Smooth muscle cell (in vitro differentiated cells): ENCODE measurements around the gene HUNK. TPM values are rescaled to one million over a fixed set of nuclear protein-coding genes. Genes with fewer than 3 reads are reported as not detected.
A peak's percentile ranks its signal among the peaks of the same experiment; 100 is the strongest.

ENCODE experiments used
- DNase-seq: peaks from one replicate; lab custom pipeline; 2025; ENCODE audit not compliant: unreplicated experiment; lab: John Stamatoyannopoulos, UW
- H2AFZ ChIP-seq: fragments of 200-600 bp; sonication (generic); 2 replicates; pipeline ENCODE4 v1.6.0; 2016; ENCODE audit warnings: antibody characterized with exemption, low read depth, mild to moderate bottlenecking
- H3F3A ChIP-seq: fragments of 200-600 bp; sonication (generic); 2 replicates; pipeline ENCODE4 v1.6.0; 2017; ENCODE audit warnings: antibody characterized with exemption, low read depth
- H3K27ac ChIP-seq: fragments of 200-600 bp; sonication (generic); 2 replicates; pipeline ENCODE4 v1.5.1; 2016; ENCODE audit warnings: low read depth, mild to moderate bottlenecking
- H3K27me3 ChIP-seq: fragments of 200-600 bp; sonication (generic); 2 replicates; pipeline ENCODE4 v1.6.1; 2016; ENCODE audit warnings: low read depth, mild to moderate bottlenecking
- H3K36me3 ChIP-seq: fragments of 200-600 bp; sonication (generic); 2 replicates; pipeline ENCODE4 v1.5.1; 2016; ENCODE audit warnings: low read depth
- H3K4me1 ChIP-seq: fragments of 200-600 bp; sonication (generic); 2 replicates; pipeline ENCODE4 v1.5.1; 2016; ENCODE audit warnings: low read depth
- H3K4me2 ChIP-seq: fragments of 200-600 bp; sonication (generic); 2 replicates; pipeline ENCODE4 v1.6.0; 2016; ENCODE audit warnings: mild to moderate bottlenecking
- H3K4me3 ChIP-seq: fragments of 200-600 bp; sonication (generic); 2 replicates; pipeline ENCODE4 v1.5.1; 2016; ENCODE audit warnings: mild to moderate bottlenecking
- H3K79me2 ChIP-seq: fragments of 200-600 bp; sonication (generic); 2 replicates; pipeline ENCODE4 v1.6.0; 2016; ENCODE audit warnings: low read depth, mild to moderate bottlenecking
- H3K9ac ChIP-seq: fragments of 200-600 bp; sonication (generic); 2 replicates; pipeline ENCODE4 v1.6.0; 2016; ENCODE audit warnings: low read depth
- H3K9me3 ChIP-seq: fragments of 200-600 bp; sonication (generic); replicated peaks from 2 replicates; pipeline ENCODE4 v1.5.1; 2016; ENCODE audit warnings: low read depth
- H4K20me1 ChIP-seq: fragments of 200-600 bp; sonication (generic); 2 replicates; pipeline ENCODE4 v1.6.0; 2016; ENCODE audit warnings: low read depth
- WGBS: methylation state at CpG from one replicate; pipeline ENCODE4 v1.1.7; 2016; ENCODE audit warnings: low lambda C conversion rate; 5-methylcytosine and 5-hydroxymethylcytosine counted together
- polyA plus RNA-seq: library from polyadenylated mRNA; unstranded; fragments of >200 nt; fragmentation: Nextera tagmentation; extraction: Ambion mirVana; gene quantifications from 2 replicates; pipeline ENCODE4 v1.2.1, GENCODE V29; 2016
- total RNA-seq: library from RNA; depleted of rRNA; stranded (reverse); fragments of >200 nt; gene quantifications from 2 replicates; pipeline ENCODE4 v1.2.3, GENCODE V29; 2014
- TF ChIP-seq, protein P1 (sequence below): fragments of 200-600 bp; sonication (generic); IDR thresholded peaks from 2 replicates; pipeline ENCODE4 v1.5.1; 2017; ENCODE audit warnings: borderline replicate concordance, mild to moderate bottlenecking, antibody characterized with exemption; ENCODE audit not compliant: insufficient read depth, poor library complexity, severe bottlenecking

HUNK gene
- total and polyA plus RNA-seq, 2 experiments from 2014 or later: 5.5 to 11.6 TPM

DNA sequence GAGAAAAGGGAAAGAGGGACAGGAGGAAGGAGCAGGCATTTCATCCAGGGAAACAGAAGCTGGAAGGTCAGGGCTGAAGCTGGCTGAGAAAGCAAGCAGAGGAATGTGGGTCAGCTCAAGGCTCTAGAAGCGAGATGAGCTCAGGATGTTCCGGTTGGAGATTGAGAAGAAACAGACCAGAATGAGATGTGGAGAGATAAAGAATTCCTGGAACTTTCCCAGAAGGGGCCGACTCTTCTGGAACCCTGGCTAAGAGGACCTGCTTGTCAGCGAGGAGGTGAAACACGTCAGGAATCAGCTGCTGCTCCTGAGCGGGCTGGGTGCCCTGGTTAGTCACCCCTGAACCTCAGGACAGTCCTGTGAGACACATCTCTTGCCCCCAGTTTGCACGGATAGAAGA is 75.9 kb downstream of the HUNK start:
- peak overlapping the region; percentile 58 for H3K4me2 ChIP-seq
- TF ChIP-seq, protein P1, sequence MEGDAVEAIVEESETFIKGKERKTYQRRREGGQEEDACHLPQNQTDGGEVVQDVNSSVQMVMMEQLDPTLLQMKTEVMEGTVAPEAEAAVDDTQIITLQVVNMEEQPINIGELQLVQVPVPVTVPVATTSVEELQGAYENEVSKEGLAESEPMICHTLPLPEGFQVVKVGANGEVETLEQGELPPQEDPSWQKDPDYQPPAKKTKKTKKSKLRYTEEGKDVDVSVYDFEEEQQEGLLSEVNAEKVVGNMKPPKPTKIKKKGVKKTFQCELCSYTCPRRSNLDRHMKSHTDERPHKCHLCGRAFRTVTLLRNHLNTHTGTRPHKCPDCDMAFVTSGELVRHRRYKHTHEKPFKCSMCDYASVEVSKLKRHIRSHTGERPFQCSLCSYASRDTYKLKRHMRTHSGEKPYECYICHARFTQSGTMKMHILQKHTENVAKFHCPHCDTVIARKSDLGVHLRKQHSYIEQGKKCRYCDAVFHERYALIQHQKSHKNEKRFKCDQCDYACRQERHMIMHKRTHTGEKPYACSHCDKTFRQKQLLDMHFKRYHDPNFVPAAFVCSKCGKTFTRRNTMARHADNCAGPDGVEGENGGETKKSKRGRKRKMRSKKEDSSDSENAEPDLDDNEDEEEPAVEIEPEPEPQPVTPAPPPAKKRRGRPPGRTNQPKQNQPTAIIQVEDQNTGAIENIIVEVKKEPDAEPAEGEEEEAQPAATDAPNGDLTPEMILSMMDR: no peak

DNA sequence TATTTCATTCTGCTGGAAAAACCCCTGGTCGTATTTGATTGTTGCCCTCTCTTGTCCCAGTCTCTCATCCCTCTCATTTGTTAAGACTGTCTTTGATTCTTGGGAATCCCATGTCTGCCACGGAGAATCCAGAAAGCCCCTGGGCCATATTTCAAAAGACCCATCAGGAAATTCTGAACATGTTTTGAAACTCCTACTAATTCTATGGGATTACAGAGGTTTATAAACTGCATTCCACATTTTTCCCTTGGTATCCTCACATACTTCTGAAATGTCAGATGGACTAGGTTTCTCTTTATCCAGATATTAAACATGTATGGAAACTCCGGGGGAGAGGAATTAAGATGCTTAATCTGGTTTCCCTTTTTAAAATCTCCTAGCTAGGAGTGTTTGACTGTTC is 80.0 kb downstream of the HUNK start:
- Histone ChIP-seq H4K20me1 (no peaks in the 10 kb centered on the region), H3F3A (peaks cover 8% of the 10 kb centered on the region)

More for the DNA sequence above, 75.9 kb downstream of the HUNK start:
- peak overlapping the region; percentile 28 for H3K27ac ChIP-seq
- H3F3A ChIP-seq: peaks cover 32% of the 10 kb centered on the region
- no peaks in the 10 kb centered on the region for H3K27me3 ChIP-seq
- peaks cover 13% of the 10 kb centered on the region for H3K4me1 ChIP-seq
- no peaks in the 10 kb centered on the region for H3K36me3 ChIP-seq
- H3K9me3 ChIP-seq: no peaks in the 10 kb centered on the region
- H2AFZ ChIP-seq: no peak overlapping the region
- WGBS: 45% methylated on average over 7 of the region's 7 CpGs
- H3K9ac ChIP-seq: no peak overlapping the region
- no peaks in the 10 kb centered on the region for H4K20me1 ChIP-seq
- no peaks in the 10 kb centered on the region for H3K79me2 ChIP-seq
- H3K4me3 ChIP-seq: no peak overlapping the region
- no peak for DNase-seq

DNA sequence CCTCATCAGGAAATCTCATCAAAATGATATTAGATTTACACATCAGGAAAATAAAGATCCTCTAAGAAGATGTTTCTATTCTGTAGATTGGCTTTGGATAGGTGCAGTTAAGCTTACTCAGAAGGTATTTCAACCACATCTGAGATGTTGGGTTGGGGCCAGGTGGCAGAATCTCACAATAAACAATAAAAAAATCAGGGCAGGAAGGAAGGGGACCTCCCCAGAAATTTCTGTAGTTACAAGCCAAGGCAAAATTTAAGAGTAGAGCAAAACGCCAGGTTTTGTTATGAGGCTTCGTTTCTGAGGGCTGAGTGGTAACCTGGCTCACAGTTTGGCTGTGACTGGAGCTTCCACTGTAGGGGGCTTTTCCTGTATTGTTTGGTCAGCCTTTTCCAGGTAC is 84.8 kb downstream of the HUNK start:
- Histone ChIP-seq H3K9ac (no peak overlapping the region), H3K79me2 (no peaks in the 10 kb centered on the region), H3K27me3 (no peaks in the 10 kb centered on the region), H3K27ac (no peak overlapping the region), H3K9me3 (no peaks in the 10 kb centered on the region), H3K4me2 (no peak overlapping the region), H3K4me3 (no peak overlapping the region), H3K36me3 (peaks cover 6% of the 10 kb centered on the region), H4K20me1 (no peaks in the 10 kb centered on the region), H3F3A (no peaks in the 10 kb centered on the region), H3K4me1 (no peaks in the 10 kb centered on the region), H2AFZ (no peak overlapping the region)
- TF ChIP-seq, protein P1: no peak
- WGBS: 95% methylated on average over 2 of the region's 2 CpGs
- DNase-seq: no peak

More for the DNA sequence above, 80.0 kb downstream of the HUNK start:
- Histone ChIP-seq H2AFZ (no peak overlapping the region), H3K79me2 (no peaks in the 10 kb centered on the region), H3K4me2 (peak overlapping the region; percentile 2), H3K9ac (no peak overlapping the region), H3K9me3 (no peaks in the 10 kb centered on the region), H3K4me1 (no peaks in the 10 kb centered on the region), H3K27ac (peak overlapping the region; percentile 43), H3K36me3 (no peaks in the 10 kb centered on the region), H3K4me3 (no peak overlapping the region), H3K27me3 (no peaks in the 10 kb centered on the region)
- TF ChIP-seq, protein P1: no peak
- WGBS: 18% methylated on average over 3 of the region's 3 CpGs
- no peak for DNase-seq

DNA sequence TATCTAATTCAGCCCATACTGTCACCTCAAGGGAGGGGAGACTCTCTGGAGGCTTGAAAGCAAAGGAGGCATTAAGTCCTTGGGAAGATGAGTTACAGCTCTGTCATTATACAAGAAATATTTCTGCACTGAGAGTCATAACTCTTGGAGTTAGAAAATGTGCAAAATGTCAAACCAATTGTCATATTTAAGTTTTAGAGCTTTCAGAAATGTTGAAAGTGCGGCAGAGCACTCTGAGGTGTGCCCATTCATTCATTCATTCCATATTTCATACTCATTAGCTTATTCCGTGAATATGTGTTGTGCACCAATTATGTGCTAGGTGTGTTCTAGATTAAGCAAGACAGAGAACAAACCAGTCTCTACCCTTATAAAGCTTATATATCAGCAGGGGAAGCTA is 87.1 kb downstream of the HUNK start:
- no peaks in the 10 kb centered on the region for H3K9me3 ChIP-seq
- peaks cover 6% of the 10 kb centered on the region for H3K36me3 ChIP-seq
- no peaks in the 10 kb centered on the region for H3F3A ChIP-seq
- WGBS: 59% methylated on average over 2 of the region's 2 CpGs
- H3K4me2 ChIP-seq: no peak overlapping the region
- DNase-seq: no peak
- no peaks in the 10 kb centered on the region for H3K27me3 ChIP-seq
- H2AFZ ChIP-seq: no peak overlapping the region
- no peak overlapping the region for H3K27ac ChIP-seq
- H3K79me2 ChIP-seq: no peaks in the 10 kb centered on the region
- TF ChIP-seq, protein P1: no peak
- H4K20me1 ChIP-seq: no peaks in the 10 kb centered on the region
- H3K4me1 ChIP-seq: no peaks in the 10 kb centered on the region
- no peak overlapping the region for H3K4me3 ChIP-seq
- no peak overlapping the region for H3K9ac ChIP-seq
